ENCODE results near the gene GRHL3. TPM values are rescaled to one million over a fixed set of nuclear protein-coding genes. Genes with fewer than 3 reads are reported as not detected.

Gene GRHL3
- total and polyA plus RNA-seq, 8 donors = 0.11 to 0.86 (median 0.35) TPM

DNA sequence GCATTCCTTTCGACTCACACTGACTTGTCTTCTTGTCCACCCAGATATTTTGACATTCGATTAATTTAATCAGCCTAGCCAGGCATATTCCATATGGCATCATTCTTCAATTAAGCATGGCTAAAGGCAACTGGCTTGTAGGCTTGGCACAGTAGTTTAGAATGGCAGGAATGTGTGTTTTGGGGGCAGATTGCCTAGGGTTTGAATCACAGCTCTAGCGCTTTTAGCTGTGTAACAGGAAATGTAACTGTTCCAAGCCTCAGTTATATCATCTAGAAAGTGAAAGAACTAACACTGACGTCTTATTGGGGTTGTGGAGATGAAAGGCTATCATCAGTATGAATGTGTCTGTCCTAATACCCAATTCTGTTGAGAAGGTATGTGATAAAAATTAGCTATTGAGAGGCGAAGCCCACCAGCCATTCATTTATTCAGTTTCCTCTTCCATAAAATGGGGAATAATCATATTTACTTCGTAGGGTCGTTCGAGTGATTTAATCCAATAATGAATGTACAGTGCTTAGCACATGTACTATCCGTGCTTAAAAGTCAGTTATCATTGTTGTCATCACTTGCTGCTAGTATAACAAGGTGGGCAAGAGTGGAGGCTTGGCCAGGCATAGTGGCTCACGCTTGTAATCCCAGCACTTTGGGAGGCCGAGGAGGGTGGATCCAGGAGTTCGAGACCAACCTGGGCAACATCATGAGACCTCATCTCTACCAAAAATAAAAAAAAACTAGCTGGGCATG is 41.6 kb upstream of the GRHL3 start:
- TF ChIP-seq, protein P1, sequence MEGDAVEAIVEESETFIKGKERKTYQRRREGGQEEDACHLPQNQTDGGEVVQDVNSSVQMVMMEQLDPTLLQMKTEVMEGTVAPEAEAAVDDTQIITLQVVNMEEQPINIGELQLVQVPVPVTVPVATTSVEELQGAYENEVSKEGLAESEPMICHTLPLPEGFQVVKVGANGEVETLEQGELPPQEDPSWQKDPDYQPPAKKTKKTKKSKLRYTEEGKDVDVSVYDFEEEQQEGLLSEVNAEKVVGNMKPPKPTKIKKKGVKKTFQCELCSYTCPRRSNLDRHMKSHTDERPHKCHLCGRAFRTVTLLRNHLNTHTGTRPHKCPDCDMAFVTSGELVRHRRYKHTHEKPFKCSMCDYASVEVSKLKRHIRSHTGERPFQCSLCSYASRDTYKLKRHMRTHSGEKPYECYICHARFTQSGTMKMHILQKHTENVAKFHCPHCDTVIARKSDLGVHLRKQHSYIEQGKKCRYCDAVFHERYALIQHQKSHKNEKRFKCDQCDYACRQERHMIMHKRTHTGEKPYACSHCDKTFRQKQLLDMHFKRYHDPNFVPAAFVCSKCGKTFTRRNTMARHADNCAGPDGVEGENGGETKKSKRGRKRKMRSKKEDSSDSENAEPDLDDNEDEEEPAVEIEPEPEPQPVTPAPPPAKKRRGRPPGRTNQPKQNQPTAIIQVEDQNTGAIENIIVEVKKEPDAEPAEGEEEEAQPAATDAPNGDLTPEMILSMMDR (IDR thresholded peaks at IDR 0.05) = no peak

DNA sequence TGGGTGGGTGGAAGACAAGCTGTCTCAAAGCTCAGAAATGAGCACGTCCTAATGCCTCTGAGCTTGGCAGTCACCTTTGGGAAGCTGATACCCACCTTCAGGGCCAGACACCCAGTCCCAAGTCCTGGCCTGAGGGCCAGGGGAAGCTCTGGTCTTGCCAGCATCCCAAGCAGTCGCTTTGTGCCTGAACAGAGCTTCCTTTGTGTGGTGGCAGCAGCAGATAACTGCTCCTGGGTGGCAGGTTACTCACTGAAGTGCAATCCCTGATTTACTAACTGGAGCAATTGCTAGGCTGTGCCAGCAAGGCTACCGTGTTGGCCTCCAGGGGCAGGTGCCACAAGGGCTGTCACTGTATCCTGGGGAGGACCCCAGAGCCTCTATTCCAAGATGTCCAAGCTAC is 40.4 kb upstream of the GRHL3 start:
- peak in 3 of 4 donors; percentile 22 to 70 (median 39) for ATAC-seq
- no peak overlapping the region for H3K27ac ChIP-seq
- TF ChIP-seq, protein P1 (IDR thresholded peaks at IDR 0.05) = no peak
- DNase-seq = peak in 1 of 6 donors; percentile 39
- H3K9me3 ChIP-seq = no peaks in the 10 kb centered on the region
- peaks cover 0 to 3% (median 0%) of the 10 kb centered on the region in 3 donors for H3K4me1 ChIP-seq
- no peaks in the 10 kb centered on the region for H3K36me3 ChIP-seq
- H3K4me3 ChIP-seq = no peak overlapping the region
- WGBS, 2 donors = 52 to 59% methylated on average over 3 of the region's 3 CpGs
- no peak for FAIRE-seq
- intact Hi-C loops (cut with DNase I) = no loop called here
- H3K27me3 ChIP-seq = no peaks in the 10 kb centered on the region

More for the DNA sequence above, 41.6 kb upstream of the GRHL3 start:
- intact Hi-C loops (cut with DNase I) = no loop called here
- peaks cover 0 to 3% (median 0%) of the 10 kb centered on the region in 3 donors for H3K4me1 ChIP-seq
- no peaks in the 10 kb centered on the region for H3K9me3 ChIP-seq
- no peak overlapping the region for H3K27ac ChIP-seq
- ATAC-seq (no peak), DNase-seq (no peak), FAIRE-seq (no peak)
- no peaks in the 10 kb centered on the region for H3K36me3 ChIP-seq
- WGBS, 2 donors = 74 to 82% methylated on average over 12 of the region's 12 CpGs
- H3K27me3 ChIP-seq = no peaks in the 10 kb centered on the region
- H3K4me3 ChIP-seq = no peak overlapping the region

DNA sequence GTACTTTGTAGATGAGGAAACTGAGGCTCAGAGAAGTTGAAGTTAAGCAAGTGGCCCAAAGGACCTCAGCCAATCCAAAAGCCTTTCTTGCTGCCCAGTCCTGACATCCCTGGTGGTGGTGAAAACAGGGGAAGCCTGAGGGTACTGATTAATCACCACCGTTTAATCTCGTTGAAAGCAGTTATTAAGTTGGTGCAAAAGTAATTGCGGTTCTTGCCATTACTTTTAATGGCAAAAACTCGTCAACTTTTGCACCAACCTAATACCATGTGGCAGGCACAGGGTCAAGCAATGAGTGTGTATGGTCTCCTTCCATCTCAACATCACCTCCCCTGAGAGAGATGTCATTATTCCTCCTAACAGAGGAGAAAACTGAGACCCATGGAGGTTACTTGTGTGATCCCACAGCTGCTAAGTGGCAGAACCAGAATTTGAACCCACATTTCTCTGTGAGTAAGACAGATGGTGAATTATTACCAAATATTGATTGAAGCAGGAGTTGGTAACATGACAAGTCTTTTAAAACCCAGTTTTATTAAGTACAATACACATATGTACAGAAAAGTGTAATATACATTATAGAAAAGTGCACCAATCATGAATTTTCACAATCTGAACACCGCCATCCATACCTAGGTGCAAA is 39.4 kb upstream of the GRHL3 start:
- Histone ChIP-seq H3K4me1 (peaks cover 0 to 3% (median 0%) of the 10 kb centered on the region in 3 donors), H3K4me3 (no peak overlapping the region), H3K36me3 (no peaks in the 10 kb centered on the region), H3K27ac (peak overlapping the region in 1 of 4 donors; percentile 5), H3K27me3 (no peaks in the 10 kb centered on the region), H3K9me3 (no peaks in the 10 kb centered on the region)
- FAIRE-seq (no peak), DNase-seq (no peak), ATAC-seq (peak in 1 of 4 donors; percentile 47)
- TF ChIP-seq, protein P1 (IDR thresholded peaks at IDR 0.05) = no peak
- intact Hi-C loops (cut with DNase I) = no loop called here
- WGBS, 2 donors = 50 to 54% methylated on average over 5 of the region's 5 CpGs

DNA sequence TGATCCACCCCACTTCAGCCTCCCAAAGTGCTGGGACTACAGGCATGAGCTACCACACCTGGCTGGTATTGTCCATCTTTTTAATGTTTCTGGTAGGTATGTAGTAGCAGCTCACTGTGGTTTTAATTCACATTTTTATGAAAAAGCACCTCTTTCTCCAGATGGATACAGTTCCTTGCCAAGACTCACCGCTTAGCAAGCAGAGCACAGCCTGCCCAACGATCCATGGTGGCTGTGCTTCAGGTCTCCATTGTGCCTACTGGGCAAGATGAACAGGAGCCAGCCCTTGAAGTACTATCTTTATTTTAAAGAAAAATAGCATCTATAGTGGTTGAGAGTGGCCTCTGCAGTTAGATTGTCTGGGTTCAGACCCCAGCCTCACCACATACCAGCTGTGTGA is 37.6 kb upstream of the GRHL3 start:
- ATAC-seq (no peak), DNase-seq (no peak), FAIRE-seq (no peak)
- H3K27ac ChIP-seq = no peak overlapping the region
- no peak overlapping the region for H3K4me3 ChIP-seq
- H3K9me3 ChIP-seq = no peaks in the 10 kb centered on the region
- 91 to 97% methylated on average over 2 of the region's 2 CpGs for WGBS, 2 donors
- intact Hi-C loops (cut with DNase I) = no loop called here
- H3K4me1 ChIP-seq = peaks cover 0 to 3% (median 0%) of the 10 kb centered on the region in 3 donors
- H3K36me3 ChIP-seq = no peaks in the 10 kb centered on the region
- TF ChIP-seq, protein P1 (IDR thresholded peaks at IDR 0.05) = no peak
- H3K27me3 ChIP-seq = no peaks in the 10 kb centered on the region

DNA sequence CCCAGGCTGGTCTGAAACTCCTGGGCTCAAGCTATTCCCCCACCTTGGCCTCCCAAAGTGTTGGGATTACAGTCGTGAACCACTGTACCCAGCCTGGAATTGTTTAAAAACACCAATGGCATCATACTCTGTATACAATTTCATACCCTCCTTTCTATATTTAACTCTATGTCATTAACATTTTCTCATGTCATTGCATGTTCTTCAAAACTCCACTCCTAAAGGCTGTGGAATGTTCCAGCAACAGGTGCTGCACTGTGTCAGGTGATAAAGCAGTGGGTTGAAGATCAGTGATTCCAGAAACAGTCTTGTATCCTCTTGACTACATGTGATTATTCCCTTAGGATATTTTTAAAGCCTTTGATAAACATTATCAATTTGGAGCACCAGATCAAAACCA is 36.7 kb upstream of the GRHL3 start:
- H3K4me3 ChIP-seq = no peak overlapping the region
- TF ChIP-seq, protein P1 (IDR thresholded peaks at IDR 0.05) = no peak
- H3K9me3 ChIP-seq = no peaks in the 10 kb centered on the region
- DNase-seq (no peak), ATAC-seq (no peak), FAIRE-seq (no peak)
- no peak overlapping the region for H3K27ac ChIP-seq
- H3K27me3 ChIP-seq = no peaks in the 10 kb centered on the region
- no peaks in the 10 kb centered on the region for H3K36me3 ChIP-seq
- peaks cover 0 to 3% (median 0%) of the 10 kb centered on the region in 3 donors for H3K4me1 ChIP-seq
- intact Hi-C loops (cut with DNase I) = no loop called here
- 58 to 67% methylated on average over 1 of the region's 1 CpG for WGBS, 2 donors
